MCF 10A (cell line): ENCODE data around the gene MYOM1. TPM values are rescaled to one million over a fixed set of nuclear protein-coding genes. Genes with fewer than 3 reads are reported as not detected.

Source experiments
- BruUV-seq: library from RNA; stranded (reverse); fragments of 400-500 nt; replicated peaks from 2 replicates; lab custom pipeline; 2021; lab: Mats Ljungman, UMichigan
- CTCF ChIA-PET: fragments of 300-600 bp; sonication (Branson Sonifier 250); formaldehyde crosslinking; extraction: SDS; loops from one replicate; lab custom pipeline; 2021; ENCODE audit warnings: antibody characterized with exemption, inconsistent platforms; lab: Yijun Ruan, JAX
- POLR2A ChIA-PET: fragments of 300-600, 350-650 bp; sonication (Branson Sonifier 250); formaldehyde crosslinking; extraction: SDS; loops from one replicate; lab custom pipeline; 2020; ENCODE audit warnings: antibody characterized with exemption, inconsistent platforms; lab: Yijun Ruan, JAX
- DNase-seq: peaks from one replicate; pipeline ENCODE4 v3.0.0-alpha.2; 2018; ENCODE audit not compliant: unreplicated experiment
- H3K27ac Mint-ChIP-seq: one replicate; pipeline ENCODE4 v1.8.0; 2022; ENCODE audit warnings: mild to moderate bottlenecking, low read depth, mixed read lengths; ENCODE audit not compliant: unreplicated experiment
- H3K27me3 Mint-ChIP-seq: one replicate; pipeline ENCODE4 v1.8.0; 2022; ENCODE audit warnings: mixed read lengths; ENCODE audit not compliant: insufficient read depth, unreplicated experiment
- H3K36me3 Mint-ChIP-seq: one replicate; pipeline ENCODE4 v1.8.0; 2022; ENCODE audit warnings: mild to moderate bottlenecking, moderate library complexity, mixed read lengths; ENCODE audit not compliant: insufficient read depth, unreplicated experiment
- H3K4me1 Mint-ChIP-seq: one replicate; pipeline ENCODE4 v1.8.0; 2022; ENCODE audit warnings: mixed read lengths; ENCODE audit not compliant: insufficient read depth, unreplicated experiment
- H3K4me3 Mint-ChIP-seq: one replicate; pipeline ENCODE4 v1.8.0; 2022; ENCODE audit warnings: mild to moderate bottlenecking, moderate library complexity, mixed read lengths; ENCODE audit not compliant: unreplicated experiment
- H3K9me3 Mint-ChIP-seq: one replicate; pipeline ENCODE4 v1.8.0; 2022; ENCODE audit warnings: mixed read lengths; ENCODE audit not compliant: unreplicated experiment
- intact Hi-C: fragments of 100-400 bp; cut with micrococcal nuclease; formaldehyde crosslinking; loops from 2 replicates; pipeline ENCODE4 v1.14.1; 2022
- total RNA-seq: library from RNA; stranded (reverse); gene quantifications from 2 replicates; pipeline ENCODE4 v1.2.3, GENCODE V29; 2022
- TF ChIP-seq, protein P1 (sequence below): fragments of 200-600 bp; IDR thresholded peaks from one replicate; pipeline ENCODE4 v1.8.0; 2022; ENCODE audit warnings: antibody characterized with exemption, mild to moderate bottlenecking; ENCODE audit not compliant: unreplicated experiment

MYOM1 gene
- total RNA-seq, 1 experiment from 2014 or later, result 0.21 TPM

DNA sequence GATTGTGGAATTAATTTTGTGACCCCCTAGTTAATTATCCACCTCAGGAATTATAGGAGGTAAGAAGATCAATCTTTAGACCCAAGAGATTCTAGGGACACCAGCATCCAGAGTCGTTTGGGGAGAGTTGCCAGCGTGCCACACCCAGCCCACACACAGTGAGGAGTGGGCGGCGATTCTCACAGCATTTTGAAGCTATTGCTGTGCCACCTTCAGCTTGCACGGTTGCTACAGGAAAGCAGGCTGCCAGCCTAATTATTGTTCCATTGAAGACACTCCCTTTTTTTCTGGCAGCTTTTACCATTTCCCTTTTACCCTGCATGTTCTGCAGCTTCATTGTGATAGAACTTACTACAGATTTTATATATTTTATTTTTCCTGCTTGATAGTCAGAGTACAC lies 14.7 kb upstream of the MYOM1 start:
- ChIA-PET POLR2A (interaction anchor here (0.6 to 2.6 kb wide), 7 partner anchors 11 to 282 kb away, joined by 3 to 6 read pairs (median 4); no protein-coding TSS in a partner anchor), CTCF (interaction anchor here (0.7 to 1.7 kb wide), 4 partner anchors 9 to 269 kb away, joined by 3 to 11 read pairs (median 4); no protein-coding TSS in a partner anchor)
- Mint-ChIP-seq H3K27me3 (no peaks in the 10 kb centered on the region), H3K36me3 (no peaks in the 10 kb centered on the region), H3K4me1 (peaks cover 9% of the 10 kb centered on the region), H3K27ac (no peak overlapping the region), H3K4me3 (no peak overlapping the region), H3K9me3 (no peaks in the 10 kb centered on the region)
- intact Hi-C loops, result no loop called here
- TF ChIP-seq, protein P1, sequence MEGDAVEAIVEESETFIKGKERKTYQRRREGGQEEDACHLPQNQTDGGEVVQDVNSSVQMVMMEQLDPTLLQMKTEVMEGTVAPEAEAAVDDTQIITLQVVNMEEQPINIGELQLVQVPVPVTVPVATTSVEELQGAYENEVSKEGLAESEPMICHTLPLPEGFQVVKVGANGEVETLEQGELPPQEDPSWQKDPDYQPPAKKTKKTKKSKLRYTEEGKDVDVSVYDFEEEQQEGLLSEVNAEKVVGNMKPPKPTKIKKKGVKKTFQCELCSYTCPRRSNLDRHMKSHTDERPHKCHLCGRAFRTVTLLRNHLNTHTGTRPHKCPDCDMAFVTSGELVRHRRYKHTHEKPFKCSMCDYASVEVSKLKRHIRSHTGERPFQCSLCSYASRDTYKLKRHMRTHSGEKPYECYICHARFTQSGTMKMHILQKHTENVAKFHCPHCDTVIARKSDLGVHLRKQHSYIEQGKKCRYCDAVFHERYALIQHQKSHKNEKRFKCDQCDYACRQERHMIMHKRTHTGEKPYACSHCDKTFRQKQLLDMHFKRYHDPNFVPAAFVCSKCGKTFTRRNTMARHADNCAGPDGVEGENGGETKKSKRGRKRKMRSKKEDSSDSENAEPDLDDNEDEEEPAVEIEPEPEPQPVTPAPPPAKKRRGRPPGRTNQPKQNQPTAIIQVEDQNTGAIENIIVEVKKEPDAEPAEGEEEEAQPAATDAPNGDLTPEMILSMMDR, result no peak
- no TSS peak for BruUV-seq
- DNase-seq, result no peak

DNA sequence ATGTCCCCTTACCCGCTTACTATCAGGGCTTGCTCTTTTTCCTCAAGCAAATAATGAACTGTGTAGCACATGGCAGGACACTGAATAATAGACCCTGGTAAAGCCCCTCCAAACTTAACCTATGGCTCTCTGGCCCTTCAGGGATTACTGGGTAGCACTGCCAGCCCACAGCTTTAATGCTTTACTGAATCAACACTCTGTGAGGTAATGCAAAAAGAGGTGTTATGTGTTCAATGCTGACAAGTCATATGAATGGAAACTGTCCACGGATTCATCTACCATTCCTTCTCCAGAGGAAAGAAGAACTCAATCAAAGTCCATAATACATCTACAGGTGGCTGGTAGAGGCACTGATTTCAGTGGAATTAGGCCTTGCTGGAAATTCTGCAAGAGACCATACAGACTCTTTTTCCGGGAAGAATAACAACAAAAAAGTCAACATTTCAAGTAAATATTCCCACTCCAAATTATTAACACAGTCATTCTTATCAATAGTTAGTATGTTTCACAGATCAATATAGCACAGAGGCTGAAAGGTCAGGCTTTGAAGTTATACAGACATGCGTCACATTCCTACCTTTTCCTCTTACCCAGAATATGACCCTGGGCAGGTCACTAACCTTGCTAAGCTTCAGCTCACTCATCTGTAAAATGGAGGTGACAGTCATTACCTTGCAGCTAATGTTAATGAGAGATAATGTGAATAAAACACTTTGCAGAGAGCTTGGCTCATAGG lies 13.8 kb upstream of the MYOM1 start:
- Mint-ChIP-seq H3K36me3 (no peaks in the 10 kb centered on the region), H3K4me3 (no peak overlapping the region), H3K9me3 (no peaks in the 10 kb centered on the region), H3K27ac (no peak overlapping the region), H3K27me3 (no peaks in the 10 kb centered on the region), H3K4me1 (peaks cover 1% of the 10 kb centered on the region)
- TF ChIP-seq, protein P1, result no peak
- intact Hi-C loops, result no loop called here
- CTCF ChIA-PET, result interaction anchor here (0.5 to 1.7 kb wide), 3 partner anchors 9 to 81 kb away, joined by 3 to 11 read pairs (median 3); no protein-coding TSS in a partner anchor
- no peak for DNase-seq
- POLR2A ChIA-PET, result interaction anchor here (0.7 to 2.6 kb wide), 3 partner anchors 12 to 20 kb away, joined by 3 to 6 read pairs (median 3); no protein-coding TSS in a partner anchor
- no TSS peak for BruUV-seq

DNA sequence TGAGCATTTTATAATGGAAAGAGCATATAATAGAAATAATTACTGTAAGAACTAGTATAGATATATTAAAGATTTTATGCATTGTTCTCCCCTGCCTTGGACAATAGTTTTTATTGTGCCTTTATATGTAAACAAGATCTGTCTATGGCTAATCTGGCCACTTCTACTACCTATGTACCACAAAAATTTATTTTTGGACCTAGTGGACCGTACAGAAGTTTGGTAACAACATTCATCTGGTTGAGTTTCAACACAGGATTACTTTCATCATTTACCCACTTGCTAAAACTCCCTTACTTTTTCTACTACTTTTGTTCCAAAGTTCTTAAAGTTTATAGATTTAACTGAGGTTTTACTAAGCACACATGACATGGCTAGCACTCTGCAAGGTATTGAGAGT lies 13.2 kb upstream of the MYOM1 start:
- no TSS peak for BruUV-seq
- POLR2A ChIA-PET, result no interaction called here
- H3K27me3 Mint-ChIP-seq, result no peaks in the 10 kb centered on the region

More for the DNA sequence above, 13.2 kb upstream of the MYOM1 start:
- TF ChIP-seq, protein P1, result no peak
- CTCF ChIA-PET, result interaction anchor here (0.5 kb wide), 1 partner anchor 81 kb away, joined by 3 read pairs; no protein-coding TSS in a partner anchor
- intact Hi-C loops, result no loop called here
- H3K4me3 Mint-ChIP-seq, result no peak overlapping the region
- H3K9me3 Mint-ChIP-seq, result no peaks in the 10 kb centered on the region
- H3K36me3 Mint-ChIP-seq, result no peaks in the 10 kb centered on the region
- H3K27ac Mint-ChIP-seq, result no peak overlapping the region
- H3K4me1 Mint-ChIP-seq, result no peaks in the 10 kb centered on the region
- DNase-seq, result no peak
